Heart right ventricle (tissue), 16 donors: ENCODE measurements around the gene RHOC. TPM values are rescaled to one million over a fixed set of nuclear protein-coding genes. Genes with fewer than 3 reads are reported as not detected.

Experiments
- ATAC-seq, 8 donors: fragments of 200-7000 bp; cut with Tn5 transposase; one replicate each; pipeline ENCODE4 v1.9.1; 2020; ENCODE audit warnings: mild to moderate bottlenecking in 8 of 8, moderate library complexity in 8 of 8, moderate number of reproducible peaks in 1 of 8
- DNase-seq, 2 donors: peaks; one replicate each; pipeline ENCODE4 v3.0.0-alpha.2; 2020
- H3K27ac ChIP-seq, 10 donors: fragments of 200-600 bp; sonication (generic) in 2 of 10; one replicate each; pipeline versions ENCODE4 v1.5.0 to v1.8.0; 2020 to 2022; ENCODE audit warnings: mild to moderate bottlenecking in 3 of 10
- H3K27me3 ChIP-seq, 7 donors: fragments of 200-600 bp; one replicate each; pipeline ENCODE4 v1.8.0; 2021 to 2022; ENCODE audit warnings: mild to moderate bottlenecking in 2 of 7
- H3K36me3 ChIP-seq, 9 donors: fragments of 200-600 bp; sonication (generic) in 1 of 9; one replicate each; pipeline versions ENCODE4 v1.5.0 to v1.8.0; 2020 to 2022; ENCODE audit warnings: mild to moderate bottlenecking in 2 of 9
- H3K4me1 ChIP-seq, 9 donors: fragments of 200-600 bp; sonication (generic) in 1 of 9; one replicate each; pipeline versions ENCODE4 v1.5.0 to v1.8.0; 2020 to 2022; ENCODE audit warnings: mild to moderate bottlenecking in 4 of 9
- H3K4me3 ChIP-seq, 10 donors: fragments of 200-600 bp; sonication (generic) in 2 of 10; one replicate each; pipeline versions ENCODE4 v1.5.0 to v1.8.0; 2020 to 2022; ENCODE audit warnings: mild to moderate bottlenecking in 7 of 10, moderate library complexity in 2 of 10
- H3K9me3 ChIP-seq, 11 donors: fragments of 200-600 bp in 10 of 11; sonication (generic) in 2 of 11; one replicate each; pipeline versions ENCODE4 v1.5.0 to v1.8.0; 2013 to 2022; ENCODE audit warnings: mild to moderate bottlenecking in 2 of 11, control low read depth in 1 of 11, moderate library complexity in 1 of 11
- CTCF ChIP-seq, 9 donors: fragments of 200-600 bp; sonication (generic) in 2 of 9; IDR thresholded peaks; one replicate each; pipeline versions ENCODE4 v1.5.0 to v1.8.0; 2021 to 2022; ENCODE audit warnings: antibody characterized with exemption in 9 of 9, mild to moderate bottlenecking in 5 of 9, moderate library complexity in 1 of 9
- WGBS, 2 donors: extraction: QIAGEN DNeasy Blood & Tissue Kit; methylation state at CpG; one replicate each; pipeline ENCODE4 v1.1.7; 2013; ENCODE audit warnings: inconsistent platforms in 1 of 2; 5-methylcytosine and 5-hydroxymethylcytosine counted together
- intact Hi-C, 10 donors: fragments of 100-400 bp; cut with DNase I; formaldehyde crosslinking; loops; one replicate each; pipeline versions ENCODE4 v1.11.1 to v1.14.2; 2022
- polyA plus RNA-seq, 2 donors: library from polyadenylated mRNA; stranded (reverse); fragments of 200-250 nt; gene quantifications; one replicate each; pipeline ENCODE4 v1.2.3, GENCODE V29; 2013
- total RNA-seq, 10 donors: library from RNA; stranded (reverse); fragmentation: NEBNext Ultra II Directional in 3 of 10; extraction: Animal tissue kit (Norgen Biotek cat#: 25700) in 3 of 10; gene quantifications; one replicate each; pipeline versions ENCODE4 v1.2.1 to v1.2.4, GENCODE V29; 2021 to 2023
- donor health status: Arrhythmogenic right ventricular cardiomyopathy.
- donor health status: ischemic (EF 13 %, LVEDD 7.1; RV severe dilation, severe dysfunction).
- donor health status: healthy with polysubstance abuse.
- donor health status: DM: no; HTN: yes; CAD: no.
- donor health status: DM: no; HTN: no; CAD: no.
- donor health status: ischemic (EF 25% LVEDD 6.9; RV normal size, moderate dysfunction).
- donor health status: ischemic (EF 25% LVEDD 5.7; RV mildly dilated, moderate dysfunction).
- donor health status: healthy.
- donor health status: DM: yes; HTN: yes; CAD: no.
- donor health status: Ischemic cardiomyopathy.
- donor health status: ischemic (EF 35%, LVEDD 5.7; RV mildly dilated, moderate dysfunction).
- donor health status: nonischemic (EF 11% LVEDD 7.7; RV severe dilation, severe dysfunction).
- donor health status: DM: yes; HTN: yes; CAD: no.
- donor health status: PGD.
- donor health status: ischemic (EF 29% LVEDD 5.4; RV normal size, mild dysfunction).
- donor health status: nonischemic (EF 23%, LVEDD 6.1; RV moderate dilation, normal function).

RHOC gene
- total and polyA plus RNA-seq, 12 donors, result 115 to 408 (median 160) TPM

DNA sequence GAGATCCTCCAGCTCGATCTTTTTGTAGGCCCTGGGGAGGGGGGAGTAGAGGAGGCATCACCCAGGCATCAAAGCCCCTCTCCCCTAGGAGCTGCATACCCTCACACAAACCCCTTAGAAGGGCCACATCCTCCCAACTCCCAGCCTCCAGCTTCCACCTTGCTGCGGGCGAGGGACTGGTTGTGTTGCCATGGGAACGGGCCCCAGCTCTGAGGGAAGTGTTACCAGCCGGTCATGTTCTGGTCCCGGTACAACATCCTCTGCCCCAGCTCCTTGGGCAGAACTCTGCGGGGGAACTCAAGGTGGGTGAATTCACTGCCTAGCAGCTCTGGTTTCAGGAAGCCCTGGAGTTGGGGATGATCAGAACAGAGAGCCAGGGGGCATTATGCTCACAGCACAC lies 4.1 kb upstream of the RHOC start:
- Histone ChIP-seq H3K27me3 (peaks cover 0 to 6% (median 0%) of the 10 kb centered on the region in 7 donors), H3K36me3 (no peaks in the 10 kb centered on the region), H3K9me3 (no peaks in the 10 kb centered on the region), H3K4me3 (no peak overlapping the region), H3K27ac (no peak overlapping the region), H3K4me1 (peaks cover 3 to 32% (median 28%) of the 10 kb centered on the region in 9 donors)
- TF ChIP-seq CTCF (IDR thresholded peaks at IDR 0.05), result no peak
- intact Hi-C loops, result loop anchor here in 7 of 10 donors (5.0 to 10.0 kb wide), 5 partner anchors 244 to 964 kb away; partner anchors contain the start of genes LRIG2 (in 5 of the 7) and SLC16A1 (in 1 of the 7)
- no peak for ATAC-seq
- whole genome bisulfite sequencing, 2 donors, result 86 to 89% methylated on average over 7 of the region's 7 CpGs
- DNase-seq, result no peak

DNA sequence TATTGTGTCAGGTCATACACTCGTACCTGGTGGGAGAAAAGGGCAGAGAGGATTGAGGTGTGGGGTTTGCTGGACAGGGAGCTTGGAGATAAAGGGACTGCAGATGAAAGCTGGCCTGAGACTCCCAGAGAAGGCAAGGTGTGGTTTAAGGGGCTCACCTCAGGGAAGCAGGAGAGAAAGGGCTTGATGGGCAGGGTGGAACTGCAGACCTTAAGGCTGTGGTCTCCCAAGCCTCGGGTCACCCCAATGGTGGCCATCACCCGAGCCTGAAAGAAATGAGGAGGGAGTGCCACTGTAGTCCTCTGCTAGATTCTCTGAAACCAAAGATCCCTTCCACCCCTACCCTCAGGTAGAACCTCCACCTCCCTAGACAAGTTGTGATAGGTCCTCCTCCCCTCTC lies 3.7 kb upstream of the RHOC start:
- Histone ChIP-seq H3K4me3 (no peak overlapping the region), H3K4me1 (peaks cover 3 to 32% (median 28%) of the 10 kb centered on the region in 9 donors), H3K9me3 (no peaks in the 10 kb centered on the region), H3K36me3 (no peaks in the 10 kb centered on the region), H3K27me3 (peaks cover 0 to 6% (median 0%) of the 10 kb centered on the region in 7 donors), H3K27ac (no peak overlapping the region)
- no peak for TF ChIP-seq CTCF (IDR thresholded peaks at IDR 0.05)
- ATAC-seq (no peak), DNase-seq (no peak)
- 94 to 96% methylated on average over 3 of the region's 3 CpGs for WGBS, 2 donors
- intact Hi-C loops, result loop anchor here in 7 of 10 donors (5.0 to 10.0 kb wide), 5 partner anchors 244 to 964 kb away; partner anchors contain the start of genes LRIG2 (in 5 of the 7) and SLC16A1 (in 1 of the 7)

- Histone ChIP-seq H3K36me3 (no peaks in the 10 kb centered on the region), H3K4me1 (peaks cover 3 to 36% (median 32%) of the 10 kb centered on the region in 9 donors), H3K27ac (no peak overlapping the region), H3K27me3 (peaks cover 0 to 6% (median 0%) of the 10 kb centered on the region in 7 donors), H3K9me3 (no peaks in the 10 kb centered on the region), H3K4me3 (no peak overlapping the region)
- TF ChIP-seq CTCF (IDR thresholded peaks at IDR 0.05), result no peak
- intact Hi-C loops, result loop anchor here in 7 of 10 donors (5.0 to 10.0 kb wide), 5 partner anchors 245 to 965 kb away; partner anchors contain the start of genes LRIG2 (in 5 of the 7) and SLC16A1 (in 1 of the 7)
- DNase-seq (no peak), ATAC-seq (no peak)
- WGBS, 2 donors, result 94 to 97% methylated on average over 7 of the region's 7 CpGs
Measured at GRCh38 chr1:112710159-112710558, 3.2 kb upstream of the RHOC start.

DNA sequence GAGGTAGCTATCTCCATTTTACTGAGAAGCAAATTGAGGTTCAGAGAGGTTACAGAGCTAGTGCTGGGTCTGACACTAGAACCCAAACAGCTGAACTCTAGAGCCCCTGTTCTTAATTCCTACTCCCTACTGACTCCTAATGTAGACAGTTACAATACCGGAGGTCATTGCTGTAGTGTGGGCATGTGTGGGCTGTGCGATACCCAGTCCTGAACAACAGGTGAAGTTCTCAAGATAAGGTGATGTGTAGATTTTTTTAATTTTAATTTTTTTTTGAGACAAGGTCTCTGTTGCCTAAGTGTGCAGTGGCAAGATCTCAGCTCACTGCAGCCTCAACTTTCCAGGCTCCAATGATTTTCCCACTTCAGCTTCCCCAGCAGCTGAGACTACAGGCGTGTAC lies 1.6 kb upstream of the RHOC start:
- no peaks in the 10 kb centered on the region for H3K9me3 ChIP-seq
- peaks cover 0 to 9% (median 0%) of the 10 kb centered on the region in 9 donors for H3K36me3 ChIP-seq
- H3K27me3 ChIP-seq, result no peaks in the 10 kb centered on the region
- 88 to 93% methylated on average over 3 of the region's 3 CpGs for WGBS, 2 donors
- intact Hi-C loops, result loop anchor here (2.0 to 10.0 kb wide), 10 partner anchors 84 to 974 kb away; partner anchors contain the start of genes CAPZA1 (in 1 of the 10), CTTNBP2NL (in 1 of the 10), INKA2 (in 1 of the 10) and ST7L (in 1 of the 10)
- TF ChIP-seq CTCF (IDR thresholded peaks at IDR 0.05), result no peak
- DNase-seq (no peak), ATAC-seq (no peak)
- H3K4me1 ChIP-seq, result peaks cover 9 to 36% (median 32%) of the 10 kb centered on the region in 9 donors
- H3K27ac ChIP-seq, result peak overlapping the region in 2 of 10 donors; percentile 96 to 99
- H3K4me3 ChIP-seq, result no peak overlapping the region
